HepG2 (cell line): Measurements from ENCODE around the gene RIMS3. TPM values are rescaled to one million over a fixed set of nuclear protein-coding genes. Genes with fewer than 3 reads are reported as not detected.

Experiments
- ARID3A ChIP-seq: IDR thresholded peaks from 2 replicates; pipeline ENCODE4 v1.6.1; 2012; ENCODE audit warnings: low read depth, low read length, improper control_type of control experiment
- ASH2L ChIP-seq: fragments of 300-600, 200-600 bp; sonication (generic); IDR thresholded peaks from 2 replicates; pipeline ENCODE4 v1.7.0; 2017; ENCODE audit warnings: low read depth, mild to moderate bottlenecking, moderate library complexity, mixed read lengths, low read length; ENCODE audit not compliant: insufficient read length
- CREB1 ChIP-seq, 2 experiments: fragments of 450-650 bp in 1 of 2; IDR thresholded peaks; 2 replicates each; pipeline ENCODE4 v1.6.1; 2016 to 2017; ENCODE audit warnings: control low read depth in 1 of 2, mild to moderate bottlenecking in 1 of 2, missing compliant biosample characterization in 1 of 2, missing genetic modification characterization in 1 of 2
- EP300 ChIP-seq, 3 experiments: sonication (generic) in 1 of 3; formaldehyde crosslinking in 1 of 3; IDR thresholded peaks; 2 replicates each; pipeline versions ENCODE4 v1.5.1 to v1.6.1; 2011 to 2020; ENCODE audit warnings: low read depth in 2 of 3, low read length in 2 of 3, borderline replicate concordance in 1 of 3, improper control_type of control experiment in 1 of 3, mild to moderate bottlenecking in 1 of 3, missing genetic modification reagents in 1 of 3, moderate library complexity in 1 of 3
- GABPA ChIP-seq, 2 experiments: IDR thresholded peaks; 2 replicates each; pipeline ENCODE4 v1.6.1; 2011 to 2016; ENCODE audit warnings: low read depth in 2 of 2, low read length in 1 of 2, missing biosample characterization in 1 of 2, missing genetic modification characterization in 1 of 2
- GATAD2A ChIP-seq: IDR thresholded peaks from 2 replicates; pipeline ENCODE4 v1.6.1; 2016
- KAT8 ChIP-seq: IDR thresholded peaks from 2 replicates; pipeline ENCODE4 v1.6.1; 2016; ENCODE audit warnings: missing genetic modification reagents, missing compliant biosample characterization
- NCOA2 ChIP-seq: sonication (generic); formaldehyde crosslinking; IDR thresholded peaks from 2 replicates; pipeline ENCODE4 v1.8.0; 2022; ENCODE audit warnings: inconsistent platforms
- NFIC ChIP-seq: IDR thresholded peaks from 2 replicates; pipeline ENCODE4 v1.6.1; 2012; ENCODE audit warnings: mild to moderate bottlenecking, low read length, inconsistent platforms
- PHF8 ChIP-seq: sonication (generic); formaldehyde crosslinking; IDR thresholded peaks from 2 replicates; pipeline ENCODE4 v1.5.0; 2020; ENCODE audit warnings: missing genetic modification reagents
- RERE ChIP-seq: IDR thresholded peaks from 2 replicates; pipeline ENCODE4 v1.6.1; 2016; ENCODE audit warnings: low read depth, missing genetic modification reagents, missing compliant biosample characterization
- TCF7 ChIP-seq: sonication (generic); IDR thresholded peaks from 2 replicates; pipeline ENCODE4 v1.6.1; 2016; ENCODE audit warnings: antibody characterized with exemption, low read depth
- ZNF362 ChIP-seq: sonication (generic); formaldehyde crosslinking; IDR thresholded peaks from 2 replicates; pipeline ENCODE4 v1.4.0; 2020; ENCODE audit warnings: missing genetic modification reagents, mild to moderate bottlenecking, borderline replicate concordance
- ZNF382 ChIP-seq: sonication (generic); formaldehyde crosslinking; IDR thresholded peaks from 2 replicates; pipeline ENCODE4 v1.5.0; 2020; ENCODE audit warnings: missing genetic modification reagents, mild to moderate bottlenecking, borderline replicate concordance
- ZNF770 ChIP-seq: sonication (generic); formaldehyde crosslinking; IDR thresholded peaks from 2 replicates; pipeline ENCODE4 v1.5.0; 2020; ENCODE audit warnings: mild to moderate bottlenecking, missing genetic modification reagents
- polyA plus RNA-seq, 8 experiments: library from polyadenylated mRNA; depleted of rRNA in 3 of 8; stranded (reverse) in 7 of 8; unstranded in 1 of 8; fragments of >200 nt; fragmentation: Illumina TruSeq in 4 of 8; extraction: Trizol in 4 of 8; gene quantifications; 2 replicates each; pipeline versions ENCODE4 v1.2.1 to v1.2.3, GENCODE V29; 2011 to 2016; ENCODE audit warnings: low read depth in 4 of 8, missing spikeins in 1 of 8, mixed read lengths in 1 of 8; ENCODE audit not compliant: insufficient read depth in 1 of 8
- total RNA-seq, 5 experiments: library from RNA; depleted of rRNA; stranded (reverse); fragments of >200 nt; fragmentation: Illumina TruSeq; extraction: Trizol; gene quantifications; 2 replicates each; pipeline ENCODE4 v1.2.3, GENCODE V29; 2016; ENCODE audit warnings: low read depth in 1 of 5

Gene RIMS3
- total and polyA plus RNA-seq, 2 of the 13 experiments (the other 11 are each of a cell fraction or from before 2014, with no cell fraction given) = 2.1 to 5.4 TPM

DNA sequence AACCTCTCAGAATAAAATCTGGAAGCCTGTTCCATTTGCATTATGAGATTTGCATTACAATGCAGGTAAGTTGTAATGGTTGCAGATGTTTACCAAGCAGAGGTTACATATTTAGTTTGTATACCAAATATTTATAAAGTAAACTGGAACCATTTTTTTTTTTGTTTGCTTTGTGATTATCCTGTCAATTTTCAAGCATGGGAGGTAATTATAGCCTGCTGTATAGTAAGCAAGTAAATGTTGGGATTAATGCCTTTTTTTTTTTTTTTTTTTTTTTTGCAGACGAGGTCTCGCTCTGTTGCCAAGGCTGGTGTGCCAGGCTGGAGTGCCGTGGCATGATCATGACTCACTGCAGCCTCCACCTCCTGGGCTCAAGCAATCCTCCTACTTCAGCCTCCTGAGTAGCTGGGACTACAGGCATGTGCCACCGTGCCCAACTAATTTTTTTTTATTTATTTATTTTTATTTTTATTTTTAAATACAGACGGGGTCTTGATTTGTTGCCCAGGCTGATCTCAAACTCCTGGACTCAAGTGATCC lies 47.0 kb upstream of the RIMS3 start (continued):
- peak; percentile 62 for TF ChIP-seq ZNF770 (CRISPR knock-in tag)
- TF ChIP-seq ASH2L = no peak
- peak in 1 of 2 experiments; percentile 59; a peak in 1 of 4 replicates for TF ChIP-seq EP300 (IDR thresholded peaks at IDR 0.05; ENCODE audit: low read depth in 2 of 2, low read length in 2 of 2)
- TF ChIP-seq EP300 (CRISPR knock-in tag; IDR thresholded peaks at IDR 0.05; ENCODE audit: borderline replicate concordance) = no peak
- TF ChIP-seq ZNF382 = no peak
- TF ChIP-seq GATAD2A = peak; percentile 46; the same call in 1 of the 2 replicates
- peak; percentile 54; the same call in 1 of the 2 replicates for TF ChIP-seq NCOA2
- TF ChIP-seq RERE (CRISPR knock-in tag) = peak; percentile 64; the same call in 1 of the 2 replicates
- peak; percentile 90; the same call in 1 of the 2 replicates for TF ChIP-seq ZNF362 (CRISPR knock-in tag)
- peak; percentile 65; the same call in 1 of the 2 replicates for TF ChIP-seq NFIC
- TF ChIP-seq GABPA (IDR thresholded peaks at IDR 0.05; ENCODE audit: low read depth, low read length) = no peak
- TF ChIP-seq GABPA (CRISPR knock-in tag; IDR thresholded peaks at IDR 0.05; ENCODE audit: low read depth) = peak; percentile 30; the same call in 1 of the 2 replicates
- TF ChIP-seq TCF7 = peak; percentile 31; the same call in 1 of the 2 replicates
- no peak for TF ChIP-seq CREB1 (IDR thresholded peaks at IDR 0.05)
- peak; percentile 35; the same call in 1 of the 2 replicates for TF ChIP-seq CREB1 (CRISPR knock-in tag; IDR thresholded peaks at IDR 0.05)
- TF ChIP-seq ARID3A = peak; percentile 59; the same call in 1 of the 2 replicates
- TF ChIP-seq PHF8 (CRISPR knock-in tag) = no peak
- TF ChIP-seq KAT8 (CRISPR knock-in tag) = 0 out of 2 replicates have a peak, but pooled peaks have one; percentile 29
